Measurements from ENCODE around the gene RTKN. TPM values are rescaled to one million over a fixed set of nuclear protein-coding genes. Genes with fewer than 3 reads are reported as not detected.

The RTKN gene
- total and polyA plus RNA-seq, 9 of the 15 experiments (the other 6 are each of a cell fraction or from before 2014, with no cell fraction given), result 0.14 to 6.9 (median 3.6) TPM

DNA sequence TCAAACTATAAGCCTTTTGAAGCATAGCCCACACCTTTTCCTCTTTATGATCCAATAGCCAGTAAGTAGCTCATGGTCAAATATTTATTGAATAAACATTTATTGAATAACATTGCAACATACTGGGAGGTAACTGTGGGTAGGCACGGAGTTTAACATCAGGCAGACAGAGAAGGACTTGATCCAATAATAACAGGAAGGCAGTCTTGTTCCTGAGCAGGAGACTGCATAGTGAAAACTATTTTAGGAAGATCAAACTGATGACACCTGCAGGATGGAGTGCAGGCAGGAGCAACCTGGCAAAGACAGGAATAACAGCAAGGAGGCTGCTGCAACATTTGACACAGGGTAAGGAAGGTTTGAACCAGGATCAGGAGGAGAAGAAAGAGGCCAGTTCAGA is 58.5 kb downstream of the RTKN start:
- ATAC-seq (no peak), FAIRE-seq (no peak), DNase-seq (ENCODE audit: extremely low read depth in 1 of 4, low spot score in 3 of 4) (no peak)
- BruUV-seq (replicated peaks), result no TSS peak
- H3K4me3 ChIP-seq, result no peak overlapping the region
- no peaks in the 10 kb centered on the region for H3K9me1 ChIP-seq (ENCODE audit: control insufficient read depth, insufficient read depth, low read length)
- no peak overlapping the region for H2AFZ ChIP-seq (ENCODE audit: low read depth, low read length)
- H3K9me3 ChIP-seq (replicated peaks; ENCODE audit: control insufficient read depth, insufficient read depth, low read depth, low read length), result no peaks in the 10 kb centered on the region
- 29% methylated on average over 1 of the region's 1 CpG for WGBS (ENCODE audit: insufficient coverage, low coverage, missing lambda C conversion rate)
- peaks cover 12% of the 10 kb centered on the region; the same call in 2 of the 3 replicates for H3K79me2 ChIP-seq (ENCODE audit: control insufficient read depth, insufficient read depth, low read length)
- no peaks in the 10 kb centered on the region for H3K27me3 ChIP-seq (ENCODE audit: control insufficient read depth in 2 of 2, insufficient read depth in 2 of 2, low read length in 2 of 2)
- ChIA-PET CTCF (ENCODE audit: low intra/inter-chr PET ratio) (no interaction called here), POLR2A (interaction anchor here (0.6 kb wide), 1 partner anchor 8 kb away, joined by 3 read pairs; no protein-coding TSS in a partner anchor)
- peaks cover 3% of the 10 kb centered on the region; the same call in 1 of the 2 replicates for H4K20me1 ChIP-seq (replicated peaks; ENCODE audit: control insufficient read depth, insufficient read depth, low read length)
- no peak overlapping the region for H3K4me2 ChIP-seq (ENCODE audit: insufficient read depth, low read length)
- in situ Hi-C loops (cut with MboI) (no loop called here), intact Hi-C loops (cut with micrococcal nuclease) (no loop called here)
- no peak overlapping the region for H3K27ac ChIP-seq (ENCODE audit: extremely low read depth, low read depth, low read length)
- no peak overlapping the region for H3K9ac ChIP-seq (ENCODE audit: insufficient read depth in 1 of 2, low read depth in 2 of 2, low read length in 2 of 2)
- H3K36me3 ChIP-seq (ENCODE audit: control insufficient read depth, insufficient read depth, low read length), result peaks cover 12% of the 10 kb centered on the region; the same call in 2 of the 3 replicates
- TF ChIP-seq, protein P1, sequence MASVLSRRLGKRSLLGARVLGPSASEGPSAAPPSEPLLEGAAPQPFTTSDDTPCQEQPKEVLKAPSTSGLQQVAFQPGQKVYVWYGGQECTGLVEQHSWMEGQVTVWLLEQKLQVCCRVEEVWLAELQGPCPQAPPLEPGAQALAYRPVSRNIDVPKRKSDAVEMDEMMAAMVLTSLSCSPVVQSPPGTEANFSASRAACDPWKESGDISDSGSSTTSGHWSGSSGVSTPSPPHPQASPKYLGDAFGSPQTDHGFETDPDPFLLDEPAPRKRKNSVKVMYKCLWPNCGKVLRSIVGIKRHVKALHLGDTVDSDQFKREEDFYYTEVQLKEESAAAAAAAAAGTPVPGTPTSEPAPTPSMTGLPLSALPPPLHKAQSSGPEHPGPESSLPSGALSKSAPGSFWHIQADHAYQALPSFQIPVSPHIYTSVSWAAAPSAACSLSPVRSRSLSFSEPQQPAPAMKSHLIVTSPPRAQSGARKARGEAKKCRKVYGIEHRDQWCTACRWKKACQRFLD (CRISPR knock-in tag; IDR thresholded peaks at IDR 0.05), result no peak
- TF ChIP-seq CBFA2T3 (IDR thresholded peaks at IDR 0.05) (no peak), TAF9B (IDR thresholded peaks at IDR 0.05; ENCODE audit: partially characterized antibody) (no peak), HNRNPH1 (optimal IDR thresholded peaks at IDR 0.05; ENCODE audit: low read depth, low read length) (no peak), CEBPG (CRISPR knock-in tag; IDR thresholded peaks at IDR 0.05) (no peak), CEBPG (tag; conservative IDR thresholded peaks at IDR 0.05 in 1 of 2, IDR thresholded peaks at IDR 0.05 in 1 of 2) (no peak), KDM1A (IDR thresholded peaks at IDR 0.05) (no peak), OTX1 (CRISPR knock-in tag; IDR thresholded peaks at IDR 0.05) (no peak)
- TF ChIP-seq, protein P2, sequence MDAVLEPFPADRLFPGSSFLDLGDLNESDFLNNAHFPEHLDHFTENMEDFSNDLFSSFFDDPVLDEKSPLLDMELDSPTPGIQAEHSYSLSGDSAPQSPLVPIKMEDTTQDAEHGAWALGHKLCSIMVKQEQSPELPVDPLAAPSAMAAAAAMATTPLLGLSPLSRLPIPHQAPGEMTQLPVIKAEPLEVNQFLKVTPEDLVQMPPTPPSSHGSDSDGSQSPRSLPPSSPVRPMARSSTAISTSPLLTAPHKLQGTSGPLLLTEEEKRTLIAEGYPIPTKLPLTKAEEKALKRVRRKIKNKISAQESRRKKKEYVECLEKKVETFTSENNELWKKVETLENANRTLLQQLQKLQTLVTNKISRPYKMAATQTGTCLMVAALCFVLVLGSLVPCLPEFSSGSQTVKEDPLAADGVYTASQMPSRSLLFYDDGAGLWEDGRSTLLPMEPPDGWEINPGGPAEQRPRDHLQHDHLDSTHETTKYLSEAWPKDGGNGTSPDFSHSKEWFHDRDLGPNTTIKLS (IDR thresholded peaks at IDR 0.05; ENCODE audit: borderline replicate concordance, low read depth), result no peak
- TF ChIP-seq, protein P3, sequence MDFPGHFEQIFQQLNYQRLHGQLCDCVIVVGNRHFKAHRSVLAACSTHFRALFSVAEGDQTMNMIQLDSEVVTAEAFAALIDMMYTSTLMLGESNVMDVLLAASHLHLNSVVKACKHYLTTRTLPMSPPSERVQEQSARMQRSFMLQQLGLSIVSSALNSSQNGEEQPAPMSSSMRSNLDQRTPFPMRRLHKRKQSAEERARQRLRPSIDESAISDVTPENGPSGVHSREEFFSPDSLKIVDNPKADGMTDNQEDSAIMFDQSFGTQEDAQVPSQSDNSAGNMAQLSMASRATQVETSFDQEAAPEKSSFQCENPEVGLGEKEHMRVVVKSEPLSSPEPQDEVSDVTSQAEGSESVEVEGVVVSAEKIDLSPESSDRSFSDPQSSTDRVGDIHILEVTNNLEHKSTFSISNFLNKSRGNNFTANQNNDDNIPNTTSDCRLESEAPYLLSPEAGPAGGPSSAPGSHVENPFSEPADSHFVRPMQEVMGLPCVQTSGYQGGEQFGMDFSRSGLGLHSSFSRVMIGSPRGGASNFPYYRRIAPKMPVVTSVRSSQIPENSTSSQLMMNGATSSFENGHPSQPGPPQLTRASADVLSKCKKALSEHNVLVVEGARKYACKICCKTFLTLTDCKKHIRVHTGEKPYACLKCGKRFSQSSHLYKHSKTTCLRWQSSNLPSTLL (IDR thresholded peaks at IDR 0.05), result no peak
- TF ChIP-seq, protein P4, sequence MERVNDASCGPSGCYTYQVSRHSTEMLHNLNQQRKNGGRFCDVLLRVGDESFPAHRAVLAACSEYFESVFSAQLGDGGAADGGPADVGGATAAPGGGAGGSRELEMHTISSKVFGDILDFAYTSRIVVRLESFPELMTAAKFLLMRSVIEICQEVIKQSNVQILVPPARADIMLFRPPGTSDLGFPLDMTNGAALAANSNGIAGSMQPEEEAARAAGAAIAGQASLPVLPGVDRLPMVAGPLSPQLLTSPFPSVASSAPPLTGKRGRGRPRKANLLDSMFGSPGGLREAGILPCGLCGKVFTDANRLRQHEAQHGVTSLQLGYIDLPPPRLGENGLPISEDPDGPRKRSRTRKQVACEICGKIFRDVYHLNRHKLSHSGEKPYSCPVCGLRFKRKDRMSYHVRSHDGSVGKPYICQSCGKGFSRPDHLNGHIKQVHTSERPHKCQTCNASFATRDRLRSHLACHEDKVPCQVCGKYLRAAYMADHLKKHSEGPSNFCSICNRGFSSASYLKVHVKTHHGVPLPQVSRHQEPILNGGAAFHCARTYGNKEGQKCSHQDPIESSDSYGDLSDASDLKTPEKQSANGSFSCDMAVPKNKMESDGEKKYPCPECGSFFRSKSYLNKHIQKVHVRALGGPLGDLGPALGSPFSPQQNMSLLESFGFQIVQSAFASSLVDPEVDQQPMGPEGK (CRISPR knock-in tag; IDR thresholded peaks at IDR 0.05; ENCODE audit: borderline replicate concordance), result no peak
- TF ChIP-seq, protein P5, sequence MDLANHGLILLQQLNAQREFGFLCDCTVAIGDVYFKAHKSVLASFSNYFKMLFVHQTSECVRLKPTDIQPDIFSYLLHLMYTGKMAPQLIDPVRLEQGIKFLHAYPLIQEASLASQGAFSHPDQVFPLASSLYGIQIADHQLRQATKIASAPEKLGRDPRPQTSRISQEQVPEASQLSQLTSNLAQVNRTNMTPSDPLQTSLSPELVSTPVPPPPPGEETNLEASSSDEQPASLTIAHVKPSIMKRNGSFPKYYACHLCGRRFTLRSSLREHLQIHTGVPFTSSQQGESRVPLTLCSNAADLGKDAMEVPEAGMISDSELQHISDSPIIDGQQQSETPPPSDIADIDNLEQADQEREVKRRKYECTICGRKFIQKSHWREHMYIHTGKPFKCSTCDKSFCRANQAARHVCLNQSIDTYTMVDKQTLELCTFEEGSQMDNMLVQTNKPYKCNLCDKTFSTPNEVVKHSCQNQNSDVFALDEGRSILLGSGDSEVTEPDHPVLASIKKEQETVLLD (IDR thresholded peaks at IDR 0.05), result no peak
- H3K4me1 ChIP-seq (replicated peaks in 1 of 2; ENCODE audit: control insufficient read depth in 2 of 2, insufficient read depth in 2 of 2, low read length in 2 of 2), result peaks cover 8 to 24% of the 10 kb centered on the region in 2 experiments; a peak in 4 of 5 replicates

Measured in K562 (cell line).